NCI-H1694 (cell line): Measurements from ENCODE around the gene ACVR1.
"Not testable (repeated sequence)": the region's sequence is repeated elsewhere in the genome, so short reads cannot be mapped to it uniquely, and the experiment has no call there.

Experiments
- DNase-seq: peaks from one replicate; lab custom pipeline; 2025; lab: John Stamatoyannopoulos, UW

Gene ACVR1

DNA sequence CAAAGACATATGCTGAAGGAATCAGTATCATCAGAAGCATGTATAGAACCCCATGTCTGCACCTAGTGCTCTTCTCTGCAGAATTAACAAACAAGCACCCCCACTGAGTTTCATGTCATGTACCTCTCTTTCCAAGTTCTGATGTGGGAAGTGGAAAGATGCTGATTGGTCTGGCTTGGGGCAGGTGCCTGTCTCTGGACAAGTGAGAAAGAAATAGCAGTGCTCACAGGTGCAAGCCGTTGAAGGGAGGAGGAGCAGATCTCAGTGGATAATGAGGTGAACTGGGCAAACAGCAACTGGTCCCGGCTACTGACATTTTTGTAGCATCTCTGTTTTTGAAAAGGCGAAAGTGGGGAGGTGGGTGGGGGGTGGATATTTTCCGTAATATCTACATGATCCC lies 17.5 kb upstream of the ACVR1 start:
- DNase-seq: no peak

DNA sequence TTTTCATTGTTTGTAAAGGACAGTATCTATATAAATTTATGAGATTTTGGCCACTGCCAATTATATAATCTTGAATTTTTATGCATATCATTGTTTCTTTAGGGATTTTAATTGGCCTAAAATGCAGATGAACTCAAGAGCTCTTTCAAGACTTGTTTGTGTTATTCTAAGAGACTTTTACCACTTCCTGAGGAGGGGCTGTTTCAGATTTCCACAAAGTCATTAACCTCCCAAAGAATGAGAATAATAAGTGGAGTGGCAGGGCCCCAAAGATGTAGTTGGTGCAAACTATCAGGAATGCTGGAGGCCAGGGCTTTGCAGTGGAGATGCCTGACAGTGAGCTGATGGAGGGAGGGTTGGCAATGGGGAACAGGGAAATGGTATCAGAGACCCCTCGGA lies 15.5 kb upstream of the ACVR1 start:
- DNase-seq: no peak

GRCh38 chr2:157890969-157891642 lies 15.0 kb upstream of the ACVR1 start:
- DNase-seq: no peak

DNA sequence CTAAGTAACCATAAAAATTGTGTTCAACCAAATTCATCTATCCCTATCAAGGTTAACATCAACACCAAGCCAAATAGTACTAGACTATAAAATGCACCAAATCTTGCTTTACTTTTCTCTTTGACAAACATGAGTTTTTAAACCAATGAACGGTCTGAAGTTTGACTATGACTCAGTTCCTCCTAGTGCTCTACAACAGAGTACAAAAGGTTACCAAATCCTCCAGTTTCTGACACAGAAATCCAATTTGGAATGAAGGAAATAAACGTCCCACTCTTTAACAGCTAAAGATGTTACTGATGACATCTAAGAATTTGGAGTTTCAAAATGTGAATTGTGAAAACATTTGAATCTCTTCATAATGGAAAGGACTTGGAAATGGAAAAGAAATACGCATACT lies 11.8 kb upstream of the ACVR1 start:
- no peak for DNase-seq

- DNase-seq: not testable (repeated sequence)
Measured at GRCh38 chr2:157884533-157884932, 8.4 kb upstream of the ACVR1 start.

- no peak for DNase-seq
Measured at GRCh38 chr2:157880927-157881326, 4.8 kb upstream of the ACVR1 start.

DNA sequence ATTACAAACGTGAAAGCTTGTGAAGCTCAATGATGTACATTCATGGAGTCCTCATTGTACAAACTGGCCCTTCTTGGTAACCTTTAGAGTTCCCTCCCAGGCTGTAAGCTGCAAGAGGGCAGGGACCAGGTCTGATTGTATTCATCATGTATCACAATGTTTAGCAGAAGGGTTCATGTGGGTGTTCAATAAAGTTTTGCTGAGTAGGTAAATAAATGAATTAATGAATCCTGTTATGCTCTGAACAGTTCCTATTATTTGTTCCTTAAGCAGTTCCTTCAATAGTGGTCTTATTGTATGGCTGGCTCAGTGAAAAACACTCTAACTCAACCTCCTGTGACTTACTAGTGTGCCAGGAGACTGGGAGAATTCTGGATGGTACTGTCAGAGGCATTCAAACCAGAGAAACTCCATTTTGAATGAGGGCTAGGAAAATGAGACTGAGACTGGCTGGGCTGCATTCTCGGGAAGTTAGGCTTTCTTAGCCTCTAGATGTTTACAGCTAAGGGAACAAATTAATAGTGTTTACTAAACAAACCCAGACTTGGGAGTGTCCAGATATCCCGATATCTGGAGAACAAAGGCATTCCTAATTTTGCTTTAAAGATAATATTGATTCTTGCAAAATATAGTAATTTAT lies 1.8 kb upstream of the ACVR1 start:
- DNase-seq: no peak

DNA sequence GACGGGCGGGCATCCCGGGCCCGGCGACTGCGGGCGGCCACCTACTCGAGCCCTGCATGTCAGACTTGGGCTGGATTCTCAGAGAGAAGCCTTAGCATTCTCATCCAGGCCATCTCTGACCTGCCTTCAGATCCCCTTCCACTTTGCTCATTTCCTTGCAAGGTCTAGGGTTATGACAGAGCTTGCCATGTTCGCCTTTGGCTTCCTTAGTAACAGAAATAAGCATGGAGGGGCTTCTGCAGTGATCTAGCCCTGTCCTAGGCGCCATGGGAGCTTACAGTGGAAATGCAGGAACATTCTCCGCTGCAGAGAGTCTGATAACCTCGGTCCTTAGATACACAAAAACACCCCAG lies 632 bp upstream of the ACVR1 start:
- no peak for DNase-seq

DNA sequence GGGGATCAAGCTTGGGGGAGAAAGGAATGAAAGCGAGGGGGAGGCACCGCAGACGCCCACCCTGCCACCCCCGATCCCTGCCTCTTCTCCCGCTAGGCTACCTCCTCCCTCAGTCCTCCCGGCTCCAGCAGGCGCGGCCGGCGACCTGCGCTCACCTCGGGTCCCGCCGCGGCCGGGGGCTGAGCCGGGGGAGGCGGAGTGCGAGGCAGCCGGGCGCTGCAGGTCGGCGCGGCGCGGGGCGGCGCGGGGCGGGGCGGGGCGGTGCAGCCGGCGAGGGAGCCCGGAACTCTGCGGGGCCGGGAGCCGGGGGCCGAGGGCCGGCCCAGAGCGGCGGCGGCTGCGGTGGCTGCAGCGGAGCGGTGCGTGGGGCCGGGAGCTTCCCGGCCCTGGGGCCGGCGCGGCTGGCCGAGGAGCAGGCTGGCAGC lies 477 bp downstream of the ACVR1 start:
- no peak for DNase-seq

- DNase-seq: no peak
Measured at GRCh38 chr2:157874997-157875640, 1.0 kb downstream of the ACVR1 start.

GRCh38 chr2:157874348-157874747 lies 1.8 kb downstream of the ACVR1 start:
- DNase-seq: no peak

- no peak for DNase-seq
Measured at GRCh38 chr2:157872791-157873190, 3.3 kb downstream of the ACVR1 start.

GRCh38 chr2:157871415-157871814 lies 4.7 kb downstream of the ACVR1 start:
- no peak for DNase-seq

- no peak for DNase-seq
Measured at GRCh38 chr2:157868993-157869392, 7.1 kb downstream of the ACVR1 start.

DNA sequence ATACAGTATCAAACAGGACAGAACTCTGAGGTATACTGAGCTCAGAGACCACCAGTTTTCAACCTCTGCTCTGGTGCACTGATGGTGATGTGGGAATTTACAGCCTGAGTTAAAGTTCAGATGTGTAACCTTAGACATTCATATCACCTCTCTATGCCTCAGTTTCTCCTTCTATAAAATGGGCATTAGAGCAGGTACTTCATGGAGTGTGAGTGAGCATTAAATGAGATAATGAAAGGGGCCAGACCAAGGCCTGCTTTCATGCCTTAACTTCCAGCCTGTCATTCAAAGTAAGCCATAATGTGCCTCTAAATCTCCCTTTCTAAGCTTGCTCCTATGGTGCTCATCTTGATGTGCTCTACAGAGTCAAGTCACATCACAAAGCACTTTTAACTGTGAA lies 8.4 kb downstream of the ACVR1 start:
- no peak for DNase-seq

- no peak for DNase-seq
Measured at GRCh38 chr2:157866666-157867642, 9.2 kb downstream of the ACVR1 start.

DNA sequence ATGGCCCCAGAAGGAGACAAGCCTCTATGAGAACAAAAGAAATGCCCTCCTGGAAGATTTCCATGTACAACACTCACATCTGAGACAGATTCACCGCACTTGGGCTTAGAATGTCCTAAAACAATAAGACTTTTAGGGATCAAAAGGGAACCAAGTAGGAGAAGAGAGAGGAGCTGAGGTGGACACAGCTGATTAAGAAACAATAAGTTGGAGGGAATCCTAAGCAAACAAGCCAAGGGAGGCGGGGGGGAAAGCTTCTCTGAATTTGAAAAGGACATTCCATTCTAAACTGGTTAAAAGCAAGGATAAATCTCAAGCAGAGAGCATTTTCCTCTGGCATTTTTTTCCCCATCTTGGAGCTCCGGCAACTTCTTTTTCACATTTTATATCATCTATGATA lies 9.9 kb downstream of the ACVR1 start:
- DNase-seq: no peak

DNA sequence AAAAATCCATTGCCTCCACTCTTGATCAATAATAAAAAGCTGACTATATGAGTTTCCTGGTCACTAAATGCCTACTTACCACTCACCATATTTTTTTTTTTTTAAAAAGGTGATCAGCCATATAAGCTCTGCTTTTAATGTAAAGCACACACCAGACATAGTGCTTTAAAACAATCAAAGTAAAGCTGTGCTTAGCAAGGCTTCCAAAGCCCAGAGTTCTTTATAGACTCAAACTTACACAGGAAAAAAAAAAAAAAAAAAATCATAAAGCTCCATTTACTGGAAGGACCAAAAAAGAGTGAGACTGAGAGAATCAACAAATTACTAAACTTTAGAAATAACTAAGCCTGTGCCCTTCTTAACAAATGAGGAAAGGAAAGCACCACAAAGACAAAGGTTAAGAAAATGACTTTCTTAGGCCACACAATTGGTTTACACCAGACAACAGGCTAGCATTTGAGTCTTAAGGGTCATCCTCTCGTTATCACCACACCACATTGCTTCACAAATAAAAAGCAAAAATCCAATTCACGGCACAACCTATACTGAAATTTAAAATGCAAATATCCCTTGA lies 11.2 kb downstream of the ACVR1 start:
- DNase-seq: no peak

GRCh38 chr2:157858846-157859245 lies 17.3 kb downstream of the ACVR1 start:
- no peak for DNase-seq

DNA sequence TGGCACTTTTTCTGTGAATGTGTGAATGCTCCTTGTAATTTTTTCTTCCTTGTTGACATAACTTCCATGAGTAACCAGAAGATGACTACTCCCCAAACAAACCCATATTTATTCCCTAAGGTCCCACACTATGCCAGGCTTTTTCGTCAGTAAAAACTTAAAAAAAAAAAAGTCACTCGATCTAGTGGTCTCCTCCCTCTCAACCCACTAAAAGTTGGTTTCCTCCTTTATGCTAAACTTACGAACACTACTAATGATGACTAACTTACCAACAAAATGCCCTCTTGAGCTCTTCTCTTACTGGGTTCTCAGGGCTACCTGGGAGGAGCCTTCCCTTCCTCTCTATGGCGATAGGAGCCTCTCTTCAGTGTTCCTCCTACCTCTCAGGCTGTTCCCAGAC lies 18.2 kb downstream of the ACVR1 start:
- DNase-seq: no peak

GRCh38 chr2:157856187-157856515 lies 20.0 kb downstream of the ACVR1 start:
- no peak for DNase-seq

DNA sequence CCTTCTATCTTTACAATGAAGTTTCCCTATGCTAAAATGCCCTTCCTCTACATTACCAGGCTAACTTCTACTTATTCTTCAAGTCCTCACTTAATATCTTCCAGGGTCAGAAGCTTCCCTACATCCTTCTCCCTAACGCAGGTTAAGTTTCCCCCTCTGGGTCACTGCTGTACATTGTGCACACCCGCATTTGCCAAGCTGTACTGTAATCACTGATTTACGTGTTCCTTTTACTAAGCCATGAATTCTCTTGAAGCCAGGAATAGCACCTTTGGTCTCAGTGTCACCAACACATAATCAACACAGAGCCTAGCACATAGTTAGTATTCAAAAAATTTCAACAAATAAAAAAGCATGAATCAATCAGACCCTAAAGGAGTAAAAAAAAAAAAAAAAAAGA lies 22.3 kb downstream of the ACVR1 start:
- no peak for DNase-seq
